ENCODE measurements around the gene LEFTY2.

Gene LEFTY2

GRCh38 chr1:225950905-225951497, 10.0 kb upstream of the LEFTY2 start:
- TF ChIP-seq, protein P1, sequence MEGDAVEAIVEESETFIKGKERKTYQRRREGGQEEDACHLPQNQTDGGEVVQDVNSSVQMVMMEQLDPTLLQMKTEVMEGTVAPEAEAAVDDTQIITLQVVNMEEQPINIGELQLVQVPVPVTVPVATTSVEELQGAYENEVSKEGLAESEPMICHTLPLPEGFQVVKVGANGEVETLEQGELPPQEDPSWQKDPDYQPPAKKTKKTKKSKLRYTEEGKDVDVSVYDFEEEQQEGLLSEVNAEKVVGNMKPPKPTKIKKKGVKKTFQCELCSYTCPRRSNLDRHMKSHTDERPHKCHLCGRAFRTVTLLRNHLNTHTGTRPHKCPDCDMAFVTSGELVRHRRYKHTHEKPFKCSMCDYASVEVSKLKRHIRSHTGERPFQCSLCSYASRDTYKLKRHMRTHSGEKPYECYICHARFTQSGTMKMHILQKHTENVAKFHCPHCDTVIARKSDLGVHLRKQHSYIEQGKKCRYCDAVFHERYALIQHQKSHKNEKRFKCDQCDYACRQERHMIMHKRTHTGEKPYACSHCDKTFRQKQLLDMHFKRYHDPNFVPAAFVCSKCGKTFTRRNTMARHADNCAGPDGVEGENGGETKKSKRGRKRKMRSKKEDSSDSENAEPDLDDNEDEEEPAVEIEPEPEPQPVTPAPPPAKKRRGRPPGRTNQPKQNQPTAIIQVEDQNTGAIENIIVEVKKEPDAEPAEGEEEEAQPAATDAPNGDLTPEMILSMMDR (IDR thresholded peaks at IDR 0.05; ENCODE audit: low read length, missing control alignments), result no peak
- DNase-seq (ENCODE audit: low read depth), result no peak
- H3K4me3 ChIP-seq (replicated peaks; ENCODE audit: low read depth, low read length), result no peak overlapping the region

DNA sequence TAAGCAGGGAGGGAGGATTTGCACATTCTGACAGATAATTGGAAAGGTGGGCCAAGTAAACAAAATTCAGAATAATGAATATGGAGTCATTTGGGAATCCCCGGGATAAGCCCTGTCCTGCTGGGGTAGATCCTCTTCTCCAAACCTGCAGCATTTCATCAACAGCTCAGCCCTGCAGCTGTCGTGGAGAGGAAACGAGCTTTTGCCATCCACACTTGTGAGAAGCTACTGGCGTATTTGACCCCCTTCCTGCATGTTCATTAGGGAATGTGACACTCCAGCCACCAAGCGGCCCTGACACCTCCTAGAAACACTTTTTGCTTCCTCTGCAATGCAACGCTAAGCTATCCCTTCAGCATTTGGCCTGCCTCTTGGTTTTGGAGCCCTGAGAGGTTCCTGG, 8.0 kb upstream of the LEFTY2 start:
- DNase-seq (ENCODE audit: low read depth), result no peak
- TF ChIP-seq, protein P1 (IDR thresholded peaks at IDR 0.05; ENCODE audit: low read length, missing control alignments), result no peak
- no peak overlapping the region for H3K4me3 ChIP-seq (replicated peaks; ENCODE audit: low read depth, low read length)

- no peak for DNase-seq (ENCODE audit: low read depth)
- TF ChIP-seq, protein P1 (IDR thresholded peaks at IDR 0.05; ENCODE audit: low read length, missing control alignments), result no peak
- no peak overlapping the region for H3K4me3 ChIP-seq (replicated peaks; ENCODE audit: low read depth, low read length)
These were observed 5.8 kb upstream of the LEFTY2 start for GRCh38 chr1:225946803-225947202.

GRCh38 chr1:225946082-225946620, 5.1 kb upstream of the LEFTY2 start:
- TF ChIP-seq, protein P1 (IDR thresholded peaks at IDR 0.05; ENCODE audit: low read length, missing control alignments), result no peak
- DNase-seq (ENCODE audit: low read depth), result no peak

GRCh38 chr1:225945564-225945963, 4.5 kb upstream of the LEFTY2 start:
- no peak for DNase-seq (ENCODE audit: low read depth)
- TF ChIP-seq, protein P1 (IDR thresholded peaks at IDR 0.05; ENCODE audit: low read length, missing control alignments), result no peak
- no peak overlapping the region for H3K4me3 ChIP-seq (replicated peaks; ENCODE audit: low read depth, low read length)

More at GRCh38 chr1:225946082-225946620, 5.1 kb upstream of the LEFTY2 start:
- H3K4me3 ChIP-seq (replicated peaks; ENCODE audit: low read depth, low read length), result no peak overlapping the region

DNA sequence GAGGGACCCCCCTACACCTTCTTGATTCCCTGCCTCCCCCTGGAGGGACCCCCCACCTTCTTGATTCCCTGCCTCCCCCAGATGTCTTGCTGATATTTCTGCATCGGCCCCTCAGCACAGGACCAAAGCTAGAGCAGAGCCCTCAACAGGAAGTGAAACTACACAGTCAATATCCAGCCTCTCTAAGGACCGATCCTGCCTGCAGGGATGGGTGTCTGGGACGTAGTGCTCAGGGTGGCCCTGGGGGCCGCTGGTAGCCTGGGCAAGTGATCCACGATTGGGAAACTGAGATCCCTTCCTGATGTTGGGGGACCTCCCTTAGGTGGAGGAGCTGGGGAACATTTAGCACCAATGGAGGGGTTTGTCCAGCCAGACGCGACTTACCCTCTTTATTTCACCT, 3.9 kb upstream of the LEFTY2 start:
- TF ChIP-seq, protein P1 (IDR thresholded peaks at IDR 0.05; ENCODE audit: low read length, missing control alignments), result no peak
- no peak overlapping the region for H3K4me3 ChIP-seq (replicated peaks; ENCODE audit: low read depth, low read length)
- no peak for DNase-seq (ENCODE audit: low read depth)

DNA sequence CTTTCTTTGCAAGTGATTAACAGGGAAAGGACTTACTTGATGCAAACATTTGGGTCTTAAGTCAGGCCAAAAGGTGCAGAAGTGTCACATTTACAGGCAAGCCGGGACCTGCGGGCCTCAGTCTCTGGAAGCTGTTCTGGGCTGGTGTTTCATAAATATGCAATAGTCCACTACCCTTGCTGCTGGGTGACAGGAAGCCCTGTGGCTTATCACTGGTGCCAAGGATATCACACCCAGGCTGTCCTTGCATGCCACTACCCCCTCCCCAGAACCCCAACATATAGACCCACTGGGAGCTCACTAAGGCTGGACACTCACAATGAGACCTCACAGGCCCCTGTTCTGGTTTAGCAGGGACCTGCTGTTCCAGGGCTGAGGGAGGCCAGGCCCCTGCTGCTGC, 3.4 kb upstream of the LEFTY2 start:
- no peak for DNase-seq (ENCODE audit: low read depth)
- H3K4me3 ChIP-seq (replicated peaks; ENCODE audit: low read depth, low read length), result no peak overlapping the region
- TF ChIP-seq, protein P1 (IDR thresholded peaks at IDR 0.05; ENCODE audit: low read length, missing control alignments), result no peak
